CMK (cell line): ENCODE results near the gene PLEKHM3.
"Not testable (repeated sequence)": the region's sequence is repeated elsewhere in the genome, so short reads cannot be mapped to it uniquely, and the experiment has no call there.

ENCODE experiments used
- DNase-seq: peaks from one replicate; pipeline ENCODE4 v3.0.0-alpha.2; 2010; ENCODE audit warnings: low read depth

The PLEKHM3 gene

DNA sequence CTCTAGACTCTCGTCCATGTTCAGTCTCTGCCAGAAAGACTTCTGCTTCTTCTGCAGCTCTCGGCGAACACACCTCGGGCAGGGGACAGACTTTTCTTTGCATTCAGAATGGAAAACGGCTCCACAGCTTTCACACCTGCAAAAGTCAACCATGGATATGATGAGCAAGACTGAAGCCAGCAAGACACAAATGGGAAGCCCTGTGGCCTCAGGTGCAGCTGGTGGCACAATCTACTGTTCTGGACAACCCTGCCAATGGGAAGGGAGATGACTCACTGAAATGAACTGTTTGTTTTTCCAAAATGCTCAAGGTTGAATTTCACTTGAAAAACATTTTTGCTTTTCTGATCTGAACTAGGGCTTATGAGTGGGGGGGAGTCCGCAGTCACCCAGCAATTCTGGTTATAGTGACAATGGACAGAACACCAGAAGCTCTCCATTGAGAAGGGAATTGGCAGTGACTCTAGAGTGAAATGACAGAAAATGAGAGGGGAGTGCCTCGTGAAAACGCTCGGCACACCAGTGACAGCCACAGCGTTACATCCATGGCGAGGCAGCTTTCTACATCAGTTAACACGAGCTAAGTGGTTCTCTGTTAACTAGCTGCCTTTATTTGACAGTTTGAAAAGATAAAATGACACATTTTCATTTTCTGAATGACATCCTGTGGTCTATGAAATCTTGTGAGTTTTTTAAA is 196.8 kb downstream of the PLEKHM3 start:
- no peak for DNase-seq

DNA sequence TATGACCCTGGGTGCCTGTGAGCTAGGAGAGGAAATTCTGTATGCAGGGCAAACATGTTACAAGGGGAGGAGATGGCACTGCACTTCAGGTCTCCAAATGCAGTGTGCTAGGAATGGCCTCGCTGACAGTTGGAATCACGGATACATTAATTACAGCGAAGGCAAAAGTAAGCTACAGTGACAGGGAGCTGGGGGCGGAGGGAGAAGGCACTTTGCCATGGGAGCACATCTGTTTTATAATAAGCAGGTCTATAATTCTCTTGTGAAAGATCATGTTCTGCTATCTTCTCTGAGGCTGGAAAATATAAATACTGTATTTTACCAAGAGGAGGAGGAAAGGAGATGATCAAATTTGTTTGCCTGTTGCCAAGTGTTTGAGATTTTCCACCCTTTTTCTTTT is 199.3 kb downstream of the PLEKHM3 start:
- no peak for DNase-seq

DNA sequence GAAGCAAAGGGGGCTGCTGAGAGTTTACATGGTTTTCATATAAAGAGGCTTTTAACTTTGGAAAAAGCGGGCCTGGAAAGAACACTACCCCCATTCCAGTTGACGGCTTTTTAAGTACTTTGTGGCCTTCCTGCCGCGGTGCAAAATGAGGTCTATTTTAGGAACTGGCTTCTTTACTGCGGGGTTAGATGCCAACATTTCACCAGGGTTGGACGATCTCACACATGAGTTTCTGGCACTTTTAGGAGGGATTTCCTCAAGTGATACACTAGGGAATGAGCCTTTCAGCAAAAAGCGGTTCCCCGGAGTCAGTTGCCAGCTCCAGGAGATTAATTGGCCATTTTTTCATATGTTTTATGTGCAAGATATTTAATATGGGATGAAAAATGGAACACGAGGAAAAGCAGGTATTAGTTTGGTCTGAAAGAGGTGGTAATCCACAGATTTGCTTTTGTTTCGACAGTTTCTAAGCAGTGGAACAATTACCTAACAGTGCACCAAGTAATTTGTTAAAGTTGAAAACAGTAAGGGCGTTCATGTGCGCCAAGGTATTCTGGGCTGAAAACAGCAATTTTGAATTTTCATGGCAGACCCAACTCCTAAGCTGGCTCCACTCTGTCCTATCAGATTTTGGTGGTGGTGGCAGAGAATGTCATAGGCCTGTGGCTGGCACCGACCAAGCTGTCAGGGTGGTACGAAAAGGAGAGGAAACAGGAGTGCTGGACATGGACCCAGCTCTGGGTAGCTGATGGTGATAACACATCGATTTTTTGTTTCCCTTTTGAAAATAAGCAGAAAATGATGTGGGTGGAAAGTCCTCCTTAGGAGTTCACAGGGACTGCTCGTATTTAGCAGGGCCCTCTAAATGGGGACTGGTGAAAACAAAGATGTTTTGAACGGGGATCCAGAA is 200.0 kb downstream of the PLEKHM3 start:
- no peak for DNase-seq

DNA sequence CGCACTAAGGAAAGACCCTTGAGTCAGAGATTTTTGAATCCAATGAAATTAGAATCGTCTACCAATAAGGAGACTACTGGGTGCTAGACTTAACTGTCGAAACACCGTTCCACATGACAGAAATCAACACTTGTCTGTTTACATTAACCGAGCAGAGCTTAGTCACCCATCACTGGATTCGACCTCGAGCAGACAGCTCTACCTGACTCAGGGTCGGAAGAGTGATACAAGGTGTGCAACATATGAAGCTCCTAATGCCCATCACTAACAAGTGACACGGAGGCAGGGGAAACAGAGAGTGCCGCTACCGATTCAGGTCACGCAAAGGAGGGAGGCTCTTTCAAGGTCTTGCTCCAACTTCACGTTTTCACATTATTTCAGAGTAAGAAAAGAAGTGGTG is 201.5 kb downstream of the PLEKHM3 start:
- DNase-seq: no peak

DNA sequence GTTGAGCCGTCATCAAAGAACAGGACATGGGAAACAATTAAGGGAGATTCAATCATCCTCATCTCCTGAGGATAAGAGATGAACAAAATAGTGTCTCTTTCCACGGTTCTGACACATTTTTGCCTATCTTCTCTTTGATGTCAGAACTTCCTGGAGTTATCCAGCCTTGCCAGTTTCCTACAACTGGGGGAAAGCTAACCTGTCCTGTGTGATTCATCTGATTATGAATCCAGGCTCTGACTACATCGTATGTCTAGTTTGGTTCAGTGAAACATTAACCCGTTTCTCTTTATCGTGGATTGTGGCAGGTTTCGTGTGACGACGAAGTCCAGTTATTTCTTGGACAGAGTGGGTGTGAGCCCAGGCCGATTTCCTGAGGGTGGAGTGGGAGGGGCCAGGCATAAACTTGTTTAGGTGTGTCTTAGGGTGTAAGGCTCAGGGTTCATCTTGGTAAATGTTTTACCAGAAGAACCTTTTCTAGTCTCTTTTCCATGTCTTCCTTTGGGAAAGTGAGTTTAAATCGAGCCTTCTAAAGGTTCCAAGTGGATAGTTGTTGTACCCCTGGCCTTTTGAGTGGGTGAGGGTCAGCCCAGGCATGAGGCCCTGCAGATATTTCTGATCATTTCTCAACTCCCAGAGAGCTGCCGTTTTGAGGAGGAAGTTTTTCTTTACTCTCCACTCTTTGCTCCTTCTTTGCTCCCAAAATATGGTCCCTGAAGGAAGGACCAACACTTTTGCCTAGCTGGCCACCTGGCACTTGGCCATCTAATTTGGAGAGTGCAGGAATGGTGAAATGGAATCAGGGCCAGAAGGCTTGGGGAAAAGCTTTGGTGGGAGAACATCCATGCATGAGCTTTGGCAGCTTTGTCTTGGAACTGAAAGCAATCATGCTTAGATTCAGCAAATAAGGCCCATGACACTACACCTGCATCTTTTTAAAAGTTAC is 205.2 kb downstream of the PLEKHM3 start:
- DNase-seq: no peak

DNA sequence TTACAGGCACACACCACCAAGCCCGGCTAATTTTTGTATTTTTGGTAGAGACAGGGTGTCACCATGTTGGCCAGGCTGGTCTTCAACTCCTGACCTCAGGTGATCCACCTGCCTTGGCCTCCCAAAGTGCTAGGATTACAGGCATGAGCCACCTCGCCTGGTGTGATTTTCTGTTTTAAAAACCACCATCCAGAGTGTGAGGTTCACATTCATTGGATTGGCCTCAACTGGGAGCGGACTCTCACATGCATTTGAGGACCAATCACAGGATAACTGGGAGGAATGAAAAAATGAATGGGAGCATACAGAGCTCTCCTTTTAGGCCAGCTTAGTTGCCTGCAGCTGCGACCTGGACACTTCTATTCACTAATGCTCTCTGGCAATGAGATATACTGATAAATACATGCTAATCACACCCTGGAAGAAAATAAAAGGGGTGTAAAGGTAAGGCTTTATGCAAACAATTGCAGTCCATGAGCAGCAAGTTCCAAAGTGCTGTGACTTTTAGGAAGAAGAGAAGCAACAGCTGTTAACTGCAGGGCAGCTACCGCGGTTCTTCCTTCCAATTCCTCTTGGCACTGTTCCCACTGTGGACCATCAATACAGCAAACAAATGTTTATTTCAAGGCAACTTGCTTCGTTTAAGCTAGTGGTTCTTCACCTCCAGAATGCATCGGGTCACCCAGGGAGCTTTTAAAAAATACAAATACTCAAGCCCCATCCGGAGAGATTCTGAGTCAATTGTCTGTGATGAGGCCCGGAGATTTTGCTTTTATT is 206.1 kb downstream of the PLEKHM3 start:
- no peak for DNase-seq

DNA sequence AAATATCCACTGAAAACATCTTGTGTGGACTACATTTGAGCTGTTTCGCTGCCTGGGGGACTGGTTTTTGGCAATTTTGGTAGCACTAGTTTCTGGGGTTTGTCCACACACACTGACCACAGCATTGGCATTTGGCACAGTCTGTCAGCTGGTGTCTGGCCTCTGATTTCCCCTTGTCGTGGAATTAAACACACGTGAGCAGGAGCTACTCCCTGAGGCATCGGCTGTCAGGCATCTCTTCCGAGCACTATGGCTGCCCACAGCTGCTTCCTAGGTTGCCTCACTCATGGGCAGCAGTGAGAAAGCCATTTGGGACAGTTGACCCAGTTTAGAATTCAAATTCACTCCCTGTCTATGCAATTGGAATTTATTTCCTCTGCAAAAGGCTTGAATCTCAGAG is 208.8 kb downstream of the PLEKHM3 start:
- no peak for DNase-seq

DNA sequence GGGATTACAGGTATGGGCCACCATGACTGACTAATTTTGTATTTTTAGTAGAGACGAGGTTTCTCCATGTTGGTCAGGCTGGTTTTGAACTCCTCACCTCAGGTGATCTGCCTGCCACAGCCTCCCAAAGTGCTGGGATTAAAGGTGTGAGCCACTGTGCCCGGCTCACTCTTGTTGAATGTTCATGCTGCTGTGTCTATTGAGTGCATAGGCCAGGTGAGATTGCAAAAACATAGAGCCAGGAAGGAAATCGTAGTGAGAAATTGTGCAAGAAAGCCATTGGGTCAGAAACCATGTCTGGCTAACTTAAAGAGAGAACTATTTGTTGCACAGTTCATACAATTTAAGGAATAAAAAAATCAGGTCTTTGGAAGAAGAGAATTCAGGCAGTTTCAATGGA is 210.1 kb downstream of the PLEKHM3 start:
- no peak for DNase-seq

DNA sequence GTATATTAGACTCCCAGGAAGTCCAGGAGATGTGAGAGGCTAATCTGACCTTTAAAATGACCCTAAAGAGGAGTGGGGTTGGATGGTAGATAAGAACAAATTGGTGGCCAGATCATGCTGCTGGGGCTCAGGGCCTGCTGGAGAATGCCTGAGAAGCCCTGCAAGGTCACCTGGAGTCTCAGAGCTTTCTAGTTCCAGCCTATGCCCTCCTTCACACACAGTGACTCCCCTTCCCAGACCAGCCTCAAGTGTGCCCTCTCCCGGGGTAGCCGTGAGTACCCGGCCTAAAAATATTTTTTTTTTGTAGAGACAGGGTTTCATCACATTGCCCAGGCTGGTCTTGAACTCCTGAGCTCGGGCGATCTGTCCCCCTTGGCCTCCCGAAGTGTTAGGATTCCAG is 211.4 kb downstream of the PLEKHM3 start:
- DNase-seq: no peak

DNA sequence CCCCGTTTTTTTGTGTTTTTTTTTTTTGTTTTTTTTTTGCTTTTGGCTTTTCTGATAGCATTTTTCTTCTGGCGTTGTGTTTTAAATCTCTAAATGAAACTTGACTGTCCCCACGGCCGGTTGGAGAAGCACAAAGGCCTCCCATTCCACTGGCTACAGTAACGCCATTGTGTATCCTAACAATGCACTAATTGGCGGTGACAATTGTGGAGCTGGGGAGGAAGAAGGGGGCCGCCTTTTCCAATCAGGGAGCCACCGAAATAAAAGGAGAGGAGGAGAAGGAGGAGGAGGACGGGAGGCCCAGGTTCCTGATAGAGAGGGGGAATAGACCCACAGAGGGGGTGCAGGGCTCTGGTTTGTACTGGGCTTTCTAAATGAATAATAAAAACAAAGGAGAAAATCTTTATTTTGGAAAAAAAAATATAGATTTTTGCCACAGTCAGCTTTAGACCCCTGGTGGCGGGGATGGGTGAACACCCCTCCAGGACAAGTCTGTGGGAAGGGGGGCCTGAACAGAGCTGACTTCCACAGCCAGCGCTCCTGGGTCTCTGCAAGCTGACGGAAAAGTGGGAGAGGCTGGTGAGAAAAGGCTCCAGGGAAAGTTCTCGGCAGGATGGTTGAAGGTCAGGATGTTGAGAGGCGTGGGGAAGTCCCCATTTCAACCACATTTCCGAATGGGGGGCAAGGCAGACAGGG is 212.0 kb downstream of the PLEKHM3 start:
- DNase-seq: no peak

DNA sequence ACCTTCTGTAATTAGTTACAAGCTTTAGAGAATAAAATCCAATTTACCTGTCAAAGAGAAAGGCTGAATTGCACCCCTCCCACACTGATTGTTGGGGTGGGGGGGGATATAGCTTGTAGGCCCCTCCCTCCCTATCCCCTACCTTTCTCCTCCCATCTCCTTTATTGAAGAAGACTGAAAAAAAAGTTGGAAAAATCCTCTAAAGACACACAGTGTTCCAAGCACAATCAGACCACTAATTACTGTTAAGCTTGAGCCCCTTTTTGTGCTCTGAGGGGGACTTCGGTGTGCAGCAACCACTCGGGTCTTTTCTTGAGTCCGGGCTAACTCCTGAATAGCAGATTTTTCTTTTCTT is 212.6 kb downstream of the PLEKHM3 start:
- DNase-seq: no peak

DNA sequence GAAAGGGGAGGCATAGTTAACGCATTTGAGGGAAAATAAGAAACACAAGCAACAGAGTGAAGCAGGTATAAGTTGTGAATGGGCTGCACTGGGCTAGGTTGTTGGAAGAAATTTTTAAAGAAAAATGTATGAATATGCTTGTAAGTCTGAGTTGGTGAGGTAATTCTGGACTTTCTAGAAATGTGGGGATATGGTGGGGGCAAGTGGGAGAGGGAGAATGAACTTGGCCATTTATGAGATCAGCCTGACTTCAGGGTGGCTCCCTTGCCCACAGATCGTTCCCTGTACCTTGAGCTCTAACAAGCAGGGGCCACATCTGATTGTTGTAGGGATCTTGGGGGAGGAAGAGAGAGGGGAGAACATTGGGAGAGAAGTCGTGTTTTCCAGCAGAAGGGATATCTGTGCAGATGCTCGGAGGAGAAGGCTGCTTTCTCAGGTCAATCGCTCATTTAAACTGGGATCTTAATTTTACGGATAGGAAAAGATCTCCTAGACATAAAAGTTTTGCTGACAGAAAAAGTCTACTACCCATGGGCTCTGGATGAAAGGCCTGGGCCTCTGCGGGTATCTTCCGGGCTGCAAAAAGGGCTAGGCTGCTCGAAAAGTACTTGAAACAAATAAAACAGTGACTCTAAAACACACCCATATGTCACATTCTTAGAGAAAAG is 213.1 kb downstream of the PLEKHM3 start:
- DNase-seq: no peak

DNA sequence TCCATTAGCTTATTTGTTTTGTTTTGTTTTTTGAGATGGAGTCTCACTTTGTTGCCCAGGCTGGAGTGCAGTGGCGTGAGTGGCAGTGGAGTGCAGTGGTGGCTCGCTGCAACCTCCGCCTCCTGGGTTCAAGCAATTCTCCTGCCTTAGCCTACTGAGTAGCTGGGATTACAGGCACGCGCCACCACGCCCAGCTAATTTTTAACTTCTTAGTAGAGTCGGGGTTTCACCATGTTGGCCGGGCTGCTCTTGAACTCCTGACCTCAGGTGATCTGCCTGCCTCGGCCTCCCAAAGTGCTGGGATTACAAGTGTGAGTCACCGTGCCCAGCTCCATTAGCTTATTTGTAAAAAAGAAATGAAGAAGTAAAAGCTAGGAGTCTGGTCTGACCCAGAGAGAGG is 213.7 kb downstream of the PLEKHM3 start:
- DNase-seq: not testable (repeated sequence)

DNA sequence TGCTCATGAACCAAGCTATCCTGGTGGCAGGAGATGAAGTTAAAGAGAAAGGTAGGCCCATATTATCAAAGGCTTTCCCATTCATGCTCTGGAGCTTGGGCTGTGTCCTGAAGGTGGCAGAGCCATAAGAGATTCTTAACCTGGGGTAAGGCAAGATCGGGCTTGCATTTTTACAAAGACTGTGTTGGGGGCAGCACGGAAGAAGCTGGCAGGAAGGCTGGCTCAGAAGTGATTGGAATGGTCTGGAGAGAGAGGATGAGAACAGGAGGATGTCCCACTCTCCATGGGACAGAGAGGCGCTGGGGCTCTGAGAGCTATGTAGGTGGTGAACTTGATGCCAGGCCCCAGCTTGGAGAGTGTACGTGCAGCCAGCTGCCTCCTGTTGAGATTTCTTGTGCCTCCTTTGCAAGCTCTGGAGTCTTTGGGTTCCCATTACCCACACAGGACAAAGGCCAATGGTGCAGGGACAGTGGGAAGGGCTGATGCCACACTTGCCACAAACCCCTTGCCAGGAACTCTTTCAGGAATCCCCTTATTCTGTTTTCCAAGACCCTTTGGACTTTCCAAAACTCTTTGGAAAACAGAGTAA is 215.0 kb downstream of the PLEKHM3 start:
- DNase-seq: no peak

DNA sequence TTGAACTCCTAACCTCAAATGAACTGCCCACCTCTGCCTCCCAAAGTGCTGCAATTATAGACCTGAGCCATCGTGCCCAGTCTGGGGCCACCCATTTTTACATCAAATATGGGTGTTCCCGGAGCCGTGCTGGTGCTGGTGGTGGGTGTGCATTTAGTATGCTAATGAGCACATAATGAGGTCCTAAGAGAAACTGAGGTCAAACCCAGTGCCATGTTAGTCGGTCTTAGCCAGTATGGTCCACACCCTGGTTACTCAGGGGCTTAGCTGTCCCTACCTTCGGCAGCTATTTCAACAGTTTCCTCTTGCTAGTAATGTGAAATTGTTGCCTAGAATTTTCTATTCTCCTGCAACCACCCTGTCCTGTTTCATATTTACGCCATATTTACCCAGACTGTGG is 217.2 kb downstream of the PLEKHM3 start:
- no peak for DNase-seq

DNA sequence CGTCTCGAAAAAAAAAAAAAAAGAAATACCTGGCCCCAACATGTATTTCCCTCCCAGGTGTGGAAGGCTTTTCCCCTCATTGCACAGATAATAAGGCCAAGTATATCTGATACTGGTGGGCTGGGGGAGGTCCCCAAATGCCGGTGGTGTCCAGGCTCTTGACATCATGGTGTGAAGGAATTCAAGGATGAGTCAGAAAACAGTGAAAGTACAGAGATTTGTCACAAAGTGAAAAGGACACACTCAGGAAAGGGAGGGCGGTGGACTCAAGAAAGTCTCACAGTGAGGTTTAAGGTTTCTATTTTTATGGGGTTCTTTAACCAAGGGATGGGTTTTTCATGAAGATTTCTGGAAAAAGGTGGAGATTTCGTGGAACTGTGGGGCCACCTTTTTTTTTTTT is 217.8 kb downstream of the PLEKHM3 start:
- no peak for DNase-seq

DNA sequence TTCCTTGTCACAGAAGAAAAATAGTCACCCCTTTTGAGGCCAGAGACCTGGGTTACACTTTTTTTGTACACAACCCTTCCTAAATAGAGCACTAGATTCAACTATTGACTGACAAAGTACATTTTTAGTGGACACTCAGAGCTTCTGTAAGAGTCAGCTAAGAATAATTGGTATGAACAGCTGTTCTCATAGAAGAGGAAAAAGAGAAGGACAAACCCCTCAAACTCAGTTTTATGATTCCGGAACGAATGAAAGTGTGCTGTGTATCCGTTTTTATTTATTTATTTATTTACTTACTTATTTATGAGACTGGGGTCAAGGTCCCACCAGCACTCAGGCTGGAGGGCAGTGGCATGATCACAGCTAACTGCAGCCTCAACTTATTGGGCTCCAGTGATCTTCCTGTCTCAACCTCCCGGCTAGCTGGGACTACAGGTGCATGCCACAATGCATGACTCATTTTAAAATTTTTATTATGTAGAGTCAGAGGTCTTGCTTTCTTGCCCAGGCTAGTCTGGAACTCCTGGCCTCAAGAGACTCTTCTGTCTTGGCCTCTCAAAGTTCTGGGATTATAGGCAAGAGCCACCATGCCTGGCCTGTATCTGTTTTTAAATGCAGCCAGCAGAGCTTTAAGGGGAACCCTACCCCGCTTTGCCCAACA is 219.6 kb downstream of the PLEKHM3 start:
- no peak for DNase-seq

DNA sequence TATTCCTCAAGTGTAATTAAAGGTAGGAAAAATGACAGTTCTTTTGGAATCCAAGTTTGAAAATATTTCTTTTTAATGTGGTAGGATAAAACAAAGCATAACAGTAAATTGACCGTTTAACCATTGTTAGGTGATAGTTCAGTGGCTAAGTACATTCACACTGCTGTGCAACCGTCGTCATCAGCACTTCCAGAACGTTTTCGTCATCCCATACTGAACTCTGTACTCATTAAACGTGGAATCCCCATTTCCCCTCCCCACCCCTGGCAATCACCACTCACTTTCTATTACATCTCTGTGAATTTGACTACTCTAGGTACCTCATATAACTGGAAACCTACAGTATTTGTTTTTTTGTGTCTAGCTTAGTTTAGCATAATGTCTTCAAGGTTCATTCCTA is 222.7 kb downstream of the PLEKHM3 start:
- no peak for DNase-seq

DNA sequence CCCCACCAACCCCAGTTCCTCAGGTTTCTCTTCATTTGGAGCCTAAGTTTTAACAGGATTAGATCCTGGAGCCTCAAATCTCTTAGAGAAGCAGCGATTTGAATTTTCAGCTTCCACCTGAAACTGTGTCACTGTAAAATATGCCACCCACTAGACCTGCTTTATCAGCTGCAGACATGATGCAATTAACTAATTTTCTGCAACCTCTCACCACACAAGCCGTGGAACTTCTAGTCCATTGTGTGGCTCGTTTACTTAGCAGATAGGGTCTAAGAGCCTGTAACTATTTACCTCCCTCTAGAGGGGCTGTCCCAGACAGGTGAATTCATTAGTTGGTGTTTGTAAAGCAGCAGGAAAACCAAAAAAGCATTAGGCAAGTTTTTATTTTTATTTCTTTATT is 224.1 kb downstream of the PLEKHM3 start:
- DNase-seq: peak; percentile 3
